Endothelial cell of umbilical vein (primary cell): ENCODE measurements around the gene SPPL3. TPM values are rescaled to one million over a fixed set of nuclear protein-coding genes. Genes with fewer than 3 reads are reported as not detected.

Source experiments
- BruUV-seq: library from RNA; stranded (reverse); fragments of 400-500 nt; replicated peaks from 2 replicates; lab custom pipeline; 2021; lab: Mats Ljungman, UMichigan
- CTCF ChIA-PET: fragments of 300-600, 350-600 bp; sonication (Branson Sonifier 250); formaldehyde crosslinking; loops from one replicate; lab custom pipeline; 2021; ENCODE audit warnings: antibody characterized with exemption, inconsistent platforms; lab: Charles Lee
- POLR2A ChIA-PET: fragments of 300-600, 350-600 bp; sonication (Branson Sonifier 250); formaldehyde crosslinking; loops from one replicate; lab custom pipeline; 2021; ENCODE audit warnings: antibody characterized with exemption, inconsistent platforms; lab: Charles Lee
- DNase-seq: peaks from one replicate; pipeline ENCODE4 v3.0.0-alpha.2; 2011; ENCODE audit warnings: low read depth, low spot score
- FAIRE-seq: peaks from 2 replicates; lab custom pipeline; 2011; peaks lifted over from hg19 to GRCh38; lab: Jason Lieb, UNC
- H2AFZ ChIP-seq: 2 replicates; pipeline ENCODE4 v1.6.0; 2012; ENCODE audit warnings: low read depth, low read length, control low read depth, inconsistent platforms
- H3K27ac ChIP-seq: 2 replicates; pipeline ENCODE4 v1.5.1; 2011; ENCODE audit warnings: low read depth, mild to moderate bottlenecking, control low read depth, low read length, moderate library complexity; ENCODE audit not compliant: insufficient read depth
- H3K27me3 ChIP-seq, 2 experiments: 2 replicates each; pipeline versions ENCODE4 v1.6.0 to v1.6.1; 2011; ENCODE audit warnings: low read length in 2 of 2, mixed read lengths in 1 of 2; ENCODE audit not compliant: control insufficient read depth in 2 of 2, insufficient read depth in 2 of 2
- H3K36me3 ChIP-seq, 2 experiments: 2 replicates in 1 of 2; 3 replicates in 1 of 2; pipeline ENCODE4 v1.5.1; 2011; ENCODE audit warnings: low read length in 2 of 2, mild to moderate bottlenecking in 1 of 2, moderate library complexity in 1 of 2; ENCODE audit not compliant: control insufficient read depth in 2 of 2, insufficient read depth in 2 of 2; ENCODE audit errors: extremely low read depth in 1 of 2
- H3K4me1 ChIP-seq: 3 replicates; pipeline ENCODE4 v1.5.1; 2011; ENCODE audit warnings: mild to moderate bottlenecking, low read length; ENCODE audit not compliant: control insufficient read depth, insufficient read depth; ENCODE audit errors: extremely low read depth
- H3K4me2 ChIP-seq: 2 replicates; pipeline ENCODE4 v1.6.1; 2011; ENCODE audit warnings: low read length, control low read depth, mixed read lengths; ENCODE audit not compliant: insufficient read depth
- H3K4me3 ChIP-seq, 3 experiments: fragments of 200-600 bp in 1 of 3; sonication (generic), shearing (Covaris generic) in 1 of 3; replicated peaks in 1 of 3; 2 replicates each; pipeline ENCODE4 v1.5.1; 2011 to 2016; ENCODE audit warnings: control low read depth in 3 of 3, low read length in 3 of 3, mild to moderate bottlenecking in 2 of 3, inconsistent platforms in 1 of 3, low read depth in 1 of 3, moderate library complexity in 1 of 3; ENCODE audit not compliant: insufficient read depth in 1 of 3
- H3K79me2 ChIP-seq: 2 replicates; pipeline ENCODE4 v1.6.0; 2012; ENCODE audit warnings: low read length, inconsistent platforms; ENCODE audit not compliant: control insufficient read depth, insufficient read depth
- H3K9ac ChIP-seq: replicated peaks from 2 replicates; pipeline ENCODE3; 2011; ENCODE audit warnings: low read length, control low read depth; ENCODE audit not compliant: insufficient read depth; ENCODE audit errors: extremely low read depth
- H3K9me1 ChIP-seq: replicated peaks from 3 replicates; pipeline ENCODE4 v1.6.0; 2011; ENCODE audit warnings: mild to moderate bottlenecking, low read length; ENCODE audit not compliant: control insufficient read depth, insufficient read depth; ENCODE audit errors: extremely low read depth
- H3K9me3 ChIP-seq: replicated peaks from 2 replicates; pipeline ENCODE4 v1.5.1; 2012; ENCODE audit warnings: low read length, inconsistent platforms; ENCODE audit not compliant: control insufficient read depth, insufficient read depth
- H4K20me1 ChIP-seq: replicated peaks from 2 replicates; pipeline ENCODE3; 2011; ENCODE audit warnings: mild to moderate bottlenecking, low read length; ENCODE audit not compliant: control insufficient read depth, insufficient read depth; ENCODE audit errors: extremely low read depth
- CTCF ChIP-seq, 2 donors: IDR thresholded peaks; 1 replicate in 1 of 2; 2 replicates in 1 of 2; pipeline ENCODE4 v1.5.1; 2011; ENCODE audit warnings: low read length in 2 of 2, mild to moderate bottlenecking in 2 of 2, moderate library complexity in 2 of 2, control low read depth in 1 of 2, inconsistent platforms in 1 of 2, low read depth in 1 of 2; ENCODE audit not compliant: insufficient read depth in 1 of 2; ENCODE audit errors: extremely low read depth in 1 of 2
- EZH2 ChIP-seq: IDR thresholded peaks from 2 replicates; pipeline ENCODE4 v1.6.1; 2012; ENCODE audit warnings: borderline replicate concordance, low read depth, mild to moderate bottlenecking, moderate library complexity, low read length, inconsistent platforms; ENCODE audit not compliant: severe bottlenecking
- FOS ChIP-seq: IDR thresholded peaks from 2 replicates; pipeline ENCODE4 v1.6.1; 2011; ENCODE audit warnings: mild to moderate bottlenecking, low read length, moderate library complexity, borderline replicate concordance; ENCODE audit not compliant: insufficient read depth
- GATA2 ChIP-seq: IDR thresholded peaks from 2 replicates; pipeline ENCODE4 v1.7.0; 2011; ENCODE audit warnings: low read depth, mild to moderate bottlenecking, moderate library complexity, mixed read lengths, low read length; ENCODE audit not compliant: insufficient read length, insufficient read depth
- JUN ChIP-seq: IDR thresholded peaks from 2 replicates; pipeline ENCODE4 v1.6.1; 2011; ENCODE audit warnings: borderline replicate concordance, low read depth; ENCODE audit not compliant: insufficient read length, insufficient read depth
- MAX ChIP-seq: IDR thresholded peaks from 2 replicates; pipeline ENCODE4 v1.6.1; 2011; ENCODE audit not compliant: insufficient read depth, insufficient read length
- MYC ChIP-seq: IDR thresholded peaks from one replicate; pipeline ENCODE4 v1.6.1; 2011; ENCODE audit warnings: mild to moderate bottlenecking, low read depth, low read length
- POLR2A ChIP-seq: IDR thresholded peaks from 2 replicates; pipeline ENCODE4 v1.6.1; 2012; ENCODE audit warnings: low read depth, mild to moderate bottlenecking, control low read depth, low read length
- dilution Hi-C: fragments of 300-500 bp; cut with MboI; formaldehyde crosslinking; loops from one replicate; pipeline ENCODE4 v1.15.0; 2019; ENCODE audit warnings: low sequenced_read_pairs; ENCODE audit not compliant: extremely low pct_ligation_motif_present
- intact Hi-C: fragments of 100-400 bp; cut with micrococcal nuclease; formaldehyde crosslinking; loops from one replicate; pipeline ENCODE4 v1.10.0; 2022
- polyA plus RNA-seq, 4 experiments: library from polyadenylated mRNA; depleted of rRNA in 3 of 4; stranded (reverse) in 3 of 4; unstranded in 1 of 4; fragments of >200 nt; gene quantifications; 2 replicates each; pipeline versions ENCODE4 v1.2.1 to v1.2.3, GENCODE V29; 2011 to 2012; ENCODE audit warnings: missing spikeins in 1 of 4
- total RNA-seq: library from RNA; stranded (reverse); gene quantifications from 2 replicates; pipeline ENCODE4 v1.2.3, GENCODE V29; 2021

SPPL3 gene
- total and polyA plus RNA-seq, 2 donors (not counting 3 experiments of a cell fraction or from before 2014, with no cell fraction given) = 30.6 to 53.0 TPM

- dilution Hi-C loops (no loop called here), intact Hi-C loops (no loop called here)
- no peak overlapping the region for H3K9ac ChIP-seq
- peaks cover 10% of the 10 kb centered on the region for H3K4me1 ChIP-seq
- H3K27me3 ChIP-seq = no peaks in the 10 kb centered on the region
- H3K9me1 ChIP-seq = no peaks in the 10 kb centered on the region
- H3K9me3 ChIP-seq = no peaks in the 10 kb centered on the region
- no peak overlapping the region for H3K4me3 ChIP-seq
- H3K36me3 ChIP-seq = no peaks in the 10 kb centered on the region
- H3K79me2 ChIP-seq = peaks cover 5% of the 10 kb centered on the region
- CTCF ChIA-PET = interaction anchor here (0.5 to 1.3 kb wide), 4 partner anchors 21 to 200 kb away, joined by 3 read pairs; no protein-coding TSS in a partner anchor
- peak; percentile 92 for FAIRE-seq
- no peak overlapping the region for H2AFZ ChIP-seq
- TF ChIP-seq MYC (no peak), POLR2A (no peak), MAX (no peak), GATA2 (no peak), JUN (peak; percentile 23), CTCF (IDR thresholded peaks at IDR 0.05; ENCODE audit: extremely low read depth in 1 of 2, insufficient read depth in 1 of 2, low read depth in 1 of 2, low read length in 2 of 2) (no peak), FOS (peak; percentile 25), EZH2 (no peak)
- BruUV-seq = no TSS peak
- no peaks in the 10 kb centered on the region for H4K20me1 ChIP-seq
- peak overlapping the region; percentile 52 for H3K27ac ChIP-seq
- peak overlapping the region; percentile 42 for H3K4me2 ChIP-seq
- DNase-seq = peak; percentile 90
- POLR2A ChIA-PET = no interaction called here
Measured at GRCh38 chr12:120849765-120850164, 54.4 kb downstream of the SPPL3 start.
